Hepatocyte (in vitro differentiated cells): ENCODE data around the gene MCOLN2.

ENCODE experiments used
- EZH2 ChIP-seq: fragments of 200-600 bp; sonication (generic); IDR thresholded peaks from 2 replicates; pipeline ENCODE4 v1.6.1; 2016; ENCODE audit warnings: antibody characterized with exemption, mild to moderate bottlenecking, borderline replicate concordance
- EZH2phosphoT487 ChIP-seq: fragments of 200-600 bp; sonication (generic); IDR thresholded peaks from one replicate; pipeline ENCODE4 v1.6.1; 2018; ENCODE audit warnings: antibody characterized with exemption, mild to moderate bottlenecking, low read depth, moderate library complexity; ENCODE audit not compliant: unreplicated experiment, severe bottlenecking
- TF ChIP-seq, protein P1 (sequence below): fragments of 200-600 bp; sonication (generic); IDR thresholded peaks from 2 replicates; pipeline ENCODE4 v1.5.1; 2016; ENCODE audit warnings: antibody characterized with exemption, mild to moderate bottlenecking; ENCODE audit not compliant: poor library complexity

DNA sequence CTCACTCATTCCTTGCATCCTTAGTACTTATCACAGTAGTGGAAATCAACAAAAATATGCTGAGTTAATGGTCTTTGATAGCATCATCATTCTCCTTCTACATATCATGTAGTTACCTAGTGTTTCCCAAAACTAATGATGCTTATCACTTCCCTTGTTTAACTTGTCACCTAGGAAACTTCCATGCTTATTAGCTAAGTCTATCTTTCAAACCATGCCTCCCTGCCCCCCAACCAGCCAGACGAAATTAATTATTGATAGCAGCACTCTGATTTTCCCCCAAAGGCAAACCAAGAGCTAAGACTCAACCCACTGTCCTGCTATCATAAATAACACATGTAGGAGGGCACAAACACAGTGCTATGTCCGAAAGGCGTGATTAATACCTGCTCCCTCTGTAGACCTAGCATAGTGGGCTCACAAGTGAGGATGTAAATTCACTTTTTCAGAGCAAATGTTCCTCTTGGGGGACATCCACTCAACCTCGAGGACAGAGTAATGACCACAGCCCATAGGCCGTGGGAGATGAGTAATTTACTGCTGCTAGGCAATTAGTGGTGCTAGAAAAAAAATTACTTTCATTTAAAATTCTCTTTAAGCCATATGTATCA, 78.1 kb downstream of the MCOLN2 start:
- TF ChIP-seq EZH2 = no peak
- TF ChIP-seq, protein P1, sequence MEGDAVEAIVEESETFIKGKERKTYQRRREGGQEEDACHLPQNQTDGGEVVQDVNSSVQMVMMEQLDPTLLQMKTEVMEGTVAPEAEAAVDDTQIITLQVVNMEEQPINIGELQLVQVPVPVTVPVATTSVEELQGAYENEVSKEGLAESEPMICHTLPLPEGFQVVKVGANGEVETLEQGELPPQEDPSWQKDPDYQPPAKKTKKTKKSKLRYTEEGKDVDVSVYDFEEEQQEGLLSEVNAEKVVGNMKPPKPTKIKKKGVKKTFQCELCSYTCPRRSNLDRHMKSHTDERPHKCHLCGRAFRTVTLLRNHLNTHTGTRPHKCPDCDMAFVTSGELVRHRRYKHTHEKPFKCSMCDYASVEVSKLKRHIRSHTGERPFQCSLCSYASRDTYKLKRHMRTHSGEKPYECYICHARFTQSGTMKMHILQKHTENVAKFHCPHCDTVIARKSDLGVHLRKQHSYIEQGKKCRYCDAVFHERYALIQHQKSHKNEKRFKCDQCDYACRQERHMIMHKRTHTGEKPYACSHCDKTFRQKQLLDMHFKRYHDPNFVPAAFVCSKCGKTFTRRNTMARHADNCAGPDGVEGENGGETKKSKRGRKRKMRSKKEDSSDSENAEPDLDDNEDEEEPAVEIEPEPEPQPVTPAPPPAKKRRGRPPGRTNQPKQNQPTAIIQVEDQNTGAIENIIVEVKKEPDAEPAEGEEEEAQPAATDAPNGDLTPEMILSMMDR = no peak
- no peak for TF ChIP-seq EZH2phosphoT487
